ACC112 (cell line): ENCODE results near the gene ALOX12.

Source experiments
- H2AFZ ChIP-seq: fragments of 200-600 bp; sonication (generic); one replicate; pipeline ENCODE4 v1.6.0; 2017; ENCODE audit warnings: antibody characterized with exemption, low read length; ENCODE audit not compliant: unreplicated experiment
- H3K27ac ChIP-seq: fragments of 200-600 bp; sonication (generic); 2 replicates; pipeline ENCODE4 v1.5.1; 2014; ENCODE audit warnings: low read depth, mild to moderate bottlenecking, antibody characterized with exemption, low read length, moderate library complexity
- H3K27me3 ChIP-seq: fragments of 200-600 bp; sonication (generic); 2 replicates; pipeline ENCODE4 v1.6.1; 2014; ENCODE audit warnings: mild to moderate bottlenecking, antibody characterized with exemption, low read length, moderate library complexity, mixed read lengths; ENCODE audit not compliant: insufficient read depth
- H3K36me3 ChIP-seq: fragments of 200-600 bp; sonication (generic); 2 replicates; pipeline ENCODE4 v1.6.1; 2016; ENCODE audit warnings: mild to moderate bottlenecking, antibody characterized with exemption, low read length, moderate library complexity, mixed read lengths; ENCODE audit not compliant: insufficient read depth
- H3K4me1 ChIP-seq: fragments of 200-600 bp; sonication (generic); one replicate; pipeline ENCODE4 v1.6.1; 2016; ENCODE audit warnings: low read length, mixed read lengths; ENCODE audit not compliant: insufficient read depth, unreplicated experiment, control insufficient read depth
- H3K4me3 ChIP-seq: fragments of 200-600 bp; sonication (generic); 2 replicates; pipeline ENCODE4 v1.5.1; 2014; ENCODE audit warnings: mild to moderate bottlenecking, low read depth, low read length
- H3K79me2 ChIP-seq: fragments of 200-600 bp; sonication (generic); one replicate; pipeline ENCODE4 v1.6.0; 2016; ENCODE audit warnings: low read length; ENCODE audit not compliant: control insufficient read depth, unreplicated experiment, insufficient read depth

Gene ALOX12

DNA sequence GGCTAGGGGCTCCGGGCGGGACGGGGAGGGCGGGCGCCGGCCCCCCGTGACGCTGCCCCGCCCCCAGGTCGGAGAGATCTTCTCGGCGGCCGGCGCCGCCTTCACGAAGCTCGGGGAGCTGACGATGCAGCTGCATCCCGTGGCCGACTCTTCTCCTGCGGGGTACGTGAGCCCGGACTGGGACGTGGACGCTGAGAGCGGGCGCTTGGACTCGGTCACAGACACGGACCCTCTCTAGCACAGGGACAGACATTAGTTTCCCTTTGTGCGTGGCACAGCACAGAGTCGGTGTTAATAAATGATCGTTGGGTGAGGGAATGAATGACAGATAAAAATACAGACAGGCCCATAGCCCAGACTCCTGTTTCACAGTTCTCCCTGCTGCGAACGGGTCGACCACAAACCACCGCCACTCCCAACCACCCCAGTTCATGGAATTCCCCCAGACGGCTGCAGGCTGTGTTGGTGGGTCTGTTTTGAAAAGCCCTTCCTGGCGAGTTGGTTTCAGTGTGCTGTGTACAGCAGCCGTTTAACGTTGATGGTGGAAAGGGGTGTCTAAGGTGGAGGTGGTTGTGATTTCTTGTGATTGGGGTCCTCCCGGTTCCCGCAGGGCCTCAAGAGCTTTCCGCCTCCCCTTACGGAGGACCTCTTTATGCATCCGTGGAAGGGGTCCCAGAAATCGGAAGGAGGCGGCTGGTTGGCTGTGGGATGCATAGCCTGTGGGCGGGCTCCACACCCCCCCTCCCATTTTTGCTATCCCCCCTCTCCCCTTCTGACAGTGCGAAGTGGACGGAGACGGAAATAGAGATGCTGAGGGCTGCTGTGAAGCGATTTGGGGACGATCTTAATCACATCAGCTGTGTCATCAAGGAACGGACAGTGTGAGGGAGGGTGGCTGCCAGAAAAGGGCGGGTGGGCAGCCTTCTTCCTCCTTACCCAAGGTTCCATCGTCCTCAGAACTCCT is 19.4 kb downstream of the ALOX12 start:
- Histone ChIP-seq H2AFZ (peak overlapping the region; percentile 17), H3K36me3 (peaks cover 5% of the 10 kb centered on the region; the same call in 1 of the 2 replicates), H3K4me1 (peaks cover 27% of the 10 kb centered on the region), H3K79me2 (peaks cover 37% of the 10 kb centered on the region), H3K27me3 (no peaks in the 10 kb centered on the region), H3K27ac (peak overlapping the region; percentile 94), H3K4me3 (peak overlapping the region; percentile 97)

GRCh38 chr17:7016418-7016817 is 20.6 kb downstream of the ALOX12 start:
- H3K4me3 ChIP-seq: no peak overlapping the region
- H3K36me3 ChIP-seq: peaks cover 5% of the 10 kb centered on the region; the same call in 1 of the 2 replicates
- H3K4me1 ChIP-seq: peaks cover 21% of the 10 kb centered on the region
- H3K27me3 ChIP-seq: no peaks in the 10 kb centered on the region
- H3K79me2 ChIP-seq: peaks cover 25% of the 10 kb centered on the region
- H2AFZ ChIP-seq: no peak overlapping the region
- 0 out of 2 replicates have a peak overlapping the region, but pooled peaks have one; percentile 4 for H3K27ac ChIP-seq

- no peak overlapping the region for H3K4me3 ChIP-seq
- H3K79me2 ChIP-seq: peaks cover 18% of the 10 kb centered on the region
- H3K27me3 ChIP-seq: no peaks in the 10 kb centered on the region
- peaks cover 5% of the 10 kb centered on the region; the same call in 1 of the 2 replicates for H3K36me3 ChIP-seq
- H2AFZ ChIP-seq: no peak overlapping the region
- H3K4me1 ChIP-seq: peaks cover 21% of the 10 kb centered on the region
- H3K27ac ChIP-seq: no peak overlapping the region
These were observed 21.3 kb downstream of the ALOX12 start for GRCh38 chr17:7016886-7017826.

DNA sequence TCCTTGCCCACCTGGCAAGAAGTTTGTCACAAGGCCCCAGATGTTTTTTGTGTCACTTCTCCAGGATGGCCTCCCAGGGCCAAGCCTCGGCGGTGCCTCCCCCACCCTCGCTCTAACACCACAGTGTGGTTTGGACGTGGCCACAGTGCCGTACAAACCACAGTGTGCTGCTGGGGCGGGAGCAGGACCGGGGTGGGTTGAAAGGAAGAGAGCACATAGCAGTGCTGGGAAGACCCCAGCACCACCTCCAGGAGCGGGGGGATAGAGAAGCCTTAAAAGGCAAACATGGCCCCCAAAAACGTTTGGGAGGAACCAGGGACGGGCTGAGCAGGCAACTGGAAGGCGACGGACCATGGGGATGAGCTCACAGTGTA is 22.0 kb downstream of the ALOX12 start:
- peaks cover 5% of the 10 kb centered on the region; the same call in 1 of the 2 replicates for H3K27me3 ChIP-seq
- H3K4me1 ChIP-seq: peaks cover 21% of the 10 kb centered on the region
- no peak overlapping the region for H3K27ac ChIP-seq
- H3K79me2 ChIP-seq: peaks cover 14% of the 10 kb centered on the region
- H3K4me3 ChIP-seq: no peak overlapping the region
- H2AFZ ChIP-seq: no peak overlapping the region
- H3K36me3 ChIP-seq: peaks cover 5% of the 10 kb centered on the region; the same call in 1 of the 2 replicates

DNA sequence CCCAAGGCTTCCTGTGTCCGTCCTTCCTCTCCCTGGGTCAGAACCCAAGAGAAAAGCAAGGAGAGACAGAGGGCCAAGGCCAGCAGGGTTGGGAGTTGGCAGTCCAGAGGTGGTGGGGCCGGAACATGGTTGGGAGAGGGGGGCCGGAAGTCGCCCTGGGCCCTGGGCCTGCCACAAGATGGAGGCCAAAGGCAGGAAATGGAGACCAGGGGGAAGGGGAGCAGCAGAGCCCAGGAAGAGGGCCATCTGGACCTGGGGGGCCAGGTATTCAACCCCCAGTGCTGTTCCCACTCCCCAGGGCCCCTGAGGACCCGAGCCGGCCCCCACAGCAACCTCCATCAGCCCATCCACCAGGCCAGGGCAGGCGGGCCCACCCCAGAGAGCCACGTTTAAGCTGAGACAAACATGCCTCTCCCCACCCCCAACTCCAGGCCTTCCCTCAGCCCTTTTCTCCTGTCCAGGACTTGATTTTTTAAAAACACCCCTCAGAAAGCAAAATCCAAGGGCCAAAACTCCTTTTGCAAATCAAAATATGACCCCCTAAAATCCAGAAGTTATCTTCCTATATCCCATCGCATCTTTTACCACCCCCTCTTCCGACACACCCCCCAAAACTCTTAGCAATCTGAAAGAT is 22.6 kb downstream of the ALOX12 start:
- Histone ChIP-seq H3K27me3 (peaks cover 11% of the 10 kb centered on the region), H3K79me2 (peaks cover 8% of the 10 kb centered on the region), H3K27ac (no peak overlapping the region), H2AFZ (no peak overlapping the region), H3K4me1 (peaks cover 21% of the 10 kb centered on the region), H3K36me3 (peaks cover 5% of the 10 kb centered on the region; the same call in 1 of the 2 replicates), H3K4me3 (peak overlapping the region; percentile 80)

GRCh38 chr17:7019367-7019766 is 23.5 kb downstream of the ALOX12 start:
- Histone ChIP-seq H3K79me2 (no peaks in the 10 kb centered on the region), H3K27me3 (peaks cover 13% of the 10 kb centered on the region), H2AFZ (peak overlapping the region; percentile 80), H3K4me3 (peak overlapping the region; percentile 80), H3K4me1 (peaks cover 21% of the 10 kb centered on the region), H3K36me3 (no peaks in the 10 kb centered on the region), H3K27ac (peak overlapping the region; percentile 24; the same call in 1 of the 2 replicates)

DNA sequence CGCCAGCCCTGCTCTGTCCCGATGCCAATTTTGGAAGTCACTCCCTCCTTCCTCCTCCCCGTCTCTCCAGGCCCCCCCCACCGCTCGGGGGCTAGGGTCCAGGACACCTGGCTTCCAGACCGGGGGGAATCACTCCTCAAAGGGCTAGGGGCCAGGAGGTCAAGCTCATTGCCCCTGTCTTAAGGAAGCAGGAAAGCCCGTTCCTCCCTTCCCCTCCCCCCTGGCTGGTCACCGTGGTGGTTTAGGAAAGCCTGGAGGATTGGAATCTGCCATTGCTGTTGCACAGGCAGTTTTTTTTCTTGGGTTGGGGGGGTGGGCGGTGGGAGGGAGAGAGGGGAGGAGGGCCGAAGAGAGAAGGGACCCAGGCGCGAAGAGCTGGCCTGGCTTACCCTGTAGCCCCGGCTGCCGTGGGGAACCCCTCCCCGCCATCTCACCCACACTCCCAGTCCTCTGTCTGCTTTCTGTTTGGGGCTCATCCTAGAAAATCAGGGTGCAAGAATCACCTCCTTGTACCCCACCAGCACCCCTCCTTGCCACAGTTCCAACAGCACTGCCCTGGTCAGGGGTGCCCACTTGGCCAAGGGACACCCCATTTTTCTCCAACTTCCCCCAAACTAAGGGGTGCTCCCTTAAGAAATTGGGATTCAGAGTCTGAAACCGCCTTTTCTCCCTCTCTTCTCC is 24.1 kb downstream of the ALOX12 start:
- peak overlapping the region; percentile 80 for H3K4me3 ChIP-seq
- peak overlapping the region; percentile 24; the same call in 1 of the 2 replicates for H3K27ac ChIP-seq
- H3K79me2 ChIP-seq: no peaks in the 10 kb centered on the region
- H3K4me1 ChIP-seq: peaks cover 21% of the 10 kb centered on the region
- H3K36me3 ChIP-seq: no peaks in the 10 kb centered on the region
- peak overlapping the region; percentile 80 for H2AFZ ChIP-seq
- peaks cover 13% of the 10 kb centered on the region for H3K27me3 ChIP-seq

DNA sequence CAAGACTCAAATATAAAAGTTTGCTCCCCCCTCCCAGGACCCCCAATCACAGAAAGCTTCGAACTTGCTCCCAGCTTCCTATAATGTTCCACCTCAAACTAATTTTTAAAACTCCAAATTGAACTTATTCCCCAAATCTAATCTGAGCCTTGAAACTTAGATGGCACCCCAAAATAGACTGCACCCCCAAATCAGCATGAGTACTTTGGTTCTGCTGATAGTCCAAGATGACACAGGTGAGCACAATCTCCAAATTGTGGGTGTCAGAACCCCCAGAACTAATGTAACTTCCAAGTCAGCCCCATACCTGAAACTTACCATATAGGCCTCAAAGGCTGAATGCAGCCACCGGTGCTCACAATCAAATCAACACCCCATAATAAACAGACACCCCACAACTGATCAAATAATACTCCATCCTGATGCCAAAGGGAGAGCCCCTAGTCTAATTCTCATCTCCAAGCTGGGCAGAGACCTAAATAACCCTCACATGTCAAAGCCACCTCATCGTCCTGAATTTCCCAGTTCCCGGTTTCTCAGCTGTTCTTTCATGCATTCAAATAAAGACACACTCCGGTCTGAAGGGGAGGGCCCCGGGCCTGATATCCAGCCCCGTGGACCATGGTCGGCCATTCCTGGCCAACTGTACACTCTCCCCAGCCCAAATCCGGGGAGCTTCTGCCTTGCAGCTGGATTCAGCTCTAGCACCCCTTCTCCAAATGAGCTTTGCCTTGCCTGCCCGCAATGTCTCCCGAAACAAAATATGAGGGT is 25.2 kb downstream of the ALOX12 start:
- Histone ChIP-seq H3K79me2 (no peaks in the 10 kb centered on the region), H3K27me3 (peaks cover 13% of the 10 kb centered on the region), H3K36me3 (no peaks in the 10 kb centered on the region), H3K27ac (no peak overlapping the region), H3K4me1 (peaks cover 14% of the 10 kb centered on the region), H3K4me3 (peak overlapping the region; percentile 65; the same call in 1 of the 2 replicates), H2AFZ (no peak overlapping the region)

DNA sequence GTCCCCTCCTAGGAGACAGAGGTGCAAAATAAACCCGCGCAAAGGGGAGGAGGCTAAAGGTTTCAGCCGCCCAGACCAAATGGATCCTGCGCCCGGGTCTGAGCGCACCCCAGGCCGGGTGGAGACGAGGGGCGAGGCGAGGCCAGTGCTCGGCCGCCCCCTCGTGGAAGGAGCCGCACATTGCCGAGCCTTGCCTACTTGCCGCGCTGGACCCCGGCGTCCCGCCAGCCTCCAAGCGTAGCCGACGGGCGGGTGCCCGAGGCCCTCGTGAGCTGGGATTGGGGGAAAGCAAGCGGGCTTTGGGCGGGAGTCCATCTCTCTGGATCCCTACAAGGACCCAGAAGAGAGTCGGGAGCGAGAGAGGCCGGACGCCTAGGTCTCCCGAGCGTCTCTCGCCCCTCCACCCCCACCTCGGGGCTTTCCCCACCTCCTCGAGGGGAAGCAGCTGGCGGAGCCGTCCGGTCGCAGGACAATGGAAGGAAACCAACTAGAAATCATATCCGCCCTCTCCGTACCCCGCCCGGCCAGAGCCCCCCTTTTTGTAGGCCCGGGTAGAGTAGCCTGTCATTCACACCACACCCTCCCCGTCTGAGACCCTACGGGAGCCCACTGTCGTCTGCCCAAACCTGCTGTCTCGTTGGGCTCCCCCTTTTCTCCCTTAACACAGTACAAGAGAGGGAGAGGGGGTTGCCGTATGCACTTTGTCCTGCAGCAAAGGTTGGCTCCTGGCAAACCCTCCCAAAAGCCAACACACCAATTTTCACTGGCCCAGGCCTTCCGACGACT is 26.3 kb downstream of the ALOX12 start:
- Histone ChIP-seq H2AFZ (no peak overlapping the region), H3K27ac (no peak overlapping the region)

More for the DNA sequence above, 26.3 kb downstream of the ALOX12 start:
- Histone ChIP-seq H3K4me1 (peaks cover 7% of the 10 kb centered on the region), H3K79me2 (no peaks in the 10 kb centered on the region), H3K4me3 (peak overlapping the region; percentile 65), H3K27me3 (peaks cover 13% of the 10 kb centered on the region), H3K36me3 (no peaks in the 10 kb centered on the region)
